Peyer's patch (tissue), 4 donors: Measurements from ENCODE around the gene BTBD1. TPM values are rescaled to one million over a fixed set of nuclear protein-coding genes. Genes with fewer than 3 reads are reported as not detected.
"Not testable (repeated sequence)": the region's sequence is repeated elsewhere in the genome, so short reads cannot be mapped to it uniquely, and the experiment has no call there.

Experiments
- DNase-seq, 3 donors: peaks; one replicate each; pipeline ENCODE4 v3.0.0-alpha.2; 2017 to 2019
- H3K27ac ChIP-seq, 4 donors: fragments of 200-600 bp; sonication (generic); one replicate each; pipeline ENCODE4 v1.5.1; 2016 to 2019
- H3K27me3 ChIP-seq, 2 donors: fragments of 200-600 bp; sonication (generic); one replicate each; pipeline ENCODE4 v1.5.1; 2019
- H3K36me3 ChIP-seq, 3 donors: fragments of 200-600 bp; sonication (generic); one replicate each; pipeline ENCODE4 v1.5.1; 2016 to 2019
- H3K4me1 ChIP-seq, 4 donors: fragments of 200-600 bp; sonication (generic); one replicate each; pipeline ENCODE4 v1.5.1; 2016 to 2019
- H3K4me3 ChIP-seq, 4 donors: fragments of 200-600 bp; sonication (generic); 1 replicate in 3 of 4; 2 replicates in 1 of 4; pipeline ENCODE4 v1.5.1; 2016 to 2019; ENCODE audit warnings: mild to moderate bottlenecking in 1 of 4
- H3K9me3 ChIP-seq, 4 donors: fragments of 200-600 bp; sonication (generic); one replicate each; pipeline ENCODE4 v1.5.1; 2016 to 2019; ENCODE audit warnings: mild to moderate bottlenecking in 1 of 4
- CTCF ChIP-seq, 6 experiments: fragments of 450-650 bp in 4 of 6; fragments of 200-600 bp in 2 of 6; sonication (generic) in 1 of 6; IDR thresholded peaks; one replicate each; pipeline ENCODE4 v1.5.1; 2017 to 2019; ENCODE audit warnings: antibody characterized with exemption in 6 of 6, mild to moderate bottlenecking in 3 of 6, moderate library complexity in 1 of 6
- POLR2A ChIP-seq, 2 donors: fragments of 450-650 bp; IDR thresholded peaks; one replicate each; pipeline ENCODE4 v1.5.1; 2017; ENCODE audit warnings: antibody characterized with exemption in 2 of 2, mild to moderate bottlenecking in 2 of 2, moderate library complexity in 2 of 2
- total RNA-seq, 4 donors: library from RNA; depleted of rRNA; stranded (reverse); fragments of >200 nt; gene quantifications; one replicate each; pipeline ENCODE4 v1.1.0, GENCODE V29; 2016

The BTBD1 gene
- total RNA-seq, 4 donors from 2014 or later = 58.7 to 74.6 (median 68.9) TPM

- H3K4me3 ChIP-seq = no peak overlapping the region
- DNase-seq = no peak
- H3K27ac ChIP-seq = peak overlapping the region in 2 of 4 donors; percentile 6 to 7
- TF ChIP-seq POLR2A (IDR thresholded peaks at IDR 0.05) = no peak
- no peak for TF ChIP-seq CTCF (IDR thresholded peaks at IDR 0.05)
- H3K9me3 ChIP-seq = no peaks in the 10 kb centered on the region
- H3K27me3 ChIP-seq = no peaks in the 10 kb centered on the region
- H3K4me1 ChIP-seq = peaks cover 0 to 14% (median 0%) of the 10 kb centered on the region in 4 donors
- peaks cover 0 to 49% (median 0%) of the 10 kb centered on the region in 3 donors for H3K36me3 ChIP-seq
Observed at GRCh38 chr15:83046558-83047127, 20.4 kb downstream of the BTBD1 start.

- Histone ChIP-seq H3K36me3 (peaks cover 0 to 63% (median 0%) of the 10 kb centered on the region in 3 donors), H3K4me1 (peaks cover 0 to 14% (median 0%) of the 10 kb centered on the region in 4 donors), H3K4me3 (no peak overlapping the region), H3K27ac (no peak overlapping the region), H3K9me3 (no peaks in the 10 kb centered on the region), H3K27me3 (no peaks in the 10 kb centered on the region)
- TF ChIP-seq CTCF (IDR thresholded peaks at IDR 0.05) (no peak), POLR2A (IDR thresholded peaks at IDR 0.05) (no peak)
- no peak for DNase-seq
Observed at GRCh38 chr15:83044156-83044555, 22.9 kb downstream of the BTBD1 start.

- no peak overlapping the region for H3K4me3 ChIP-seq
- no peak for DNase-seq
- no peak for TF ChIP-seq CTCF (IDR thresholded peaks at IDR 0.05)
- TF ChIP-seq POLR2A (IDR thresholded peaks at IDR 0.05) = no peak
- no peak overlapping the region for H3K27ac ChIP-seq
- H3K36me3 ChIP-seq = peaks cover 0 to 42% (median 0%) of the 10 kb centered on the region in 3 donors
- no peaks in the 10 kb centered on the region for H3K9me3 ChIP-seq
- no peaks in the 10 kb centered on the region for H3K4me1 ChIP-seq
- H3K27me3 ChIP-seq = no peaks in the 10 kb centered on the region
Observed at GRCh38 chr15:83039206-83039605, 27.8 kb downstream of the BTBD1 start.

- Histone ChIP-seq H3K27ac (no peak overlapping the region), H3K4me3 (no peak overlapping the region), H3K4me1 (no peaks in the 10 kb centered on the region), H3K36me3 (peaks cover 0 to 29% (median 0%) of the 10 kb centered on the region in 3 donors), H3K9me3 (no peaks in the 10 kb centered on the region), H3K27me3 (no peaks in the 10 kb centered on the region)
- no peak for TF ChIP-seq CTCF (IDR thresholded peaks at IDR 0.05)
- TF ChIP-seq POLR2A (IDR thresholded peaks at IDR 0.05) = no peak
- no peak for DNase-seq
Observed at GRCh38 chr15:83036253-83036652, 30.8 kb downstream of the BTBD1 start.

GRCh38 chr15:83031234-83031633, 35.8 kb downstream of the BTBD1 start:
- H3K4me1 ChIP-seq, H3K27me3 ChIP-seq, H3K4me3 ChIP-seq, DNase-seq, H3K27ac ChIP-seq, H3K9me3 ChIP-seq: not testable (repeated sequence)
- peaks cover 0 to 35% (median 0%) of the 10 kb centered on the region in 3 donors for H3K36me3 ChIP-seq

- no peaks in the 10 kb centered on the region for H3K9me3 ChIP-seq
- H3K4me3 ChIP-seq = no peak overlapping the region
- H3K27me3 ChIP-seq = no peaks in the 10 kb centered on the region
- no peak for DNase-seq
- no peak overlapping the region for H3K27ac ChIP-seq
- H3K36me3 ChIP-seq = peaks cover 0 to 35% (median 0%) of the 10 kb centered on the region in 3 donors
- H3K4me1 ChIP-seq = no peaks in the 10 kb centered on the region
- TF ChIP-seq POLR2A (IDR thresholded peaks at IDR 0.05) (no peak), CTCF (IDR thresholded peaks at IDR 0.05) (no peak)
Observed at GRCh38 chr15:83030021-83030420, 37.0 kb downstream of the BTBD1 start.
